Mucosa of descending colon (tissue), 3 donors: ENCODE measurements around the gene CLEC11A. TPM values are rescaled to one million over a fixed set of nuclear protein-coding genes. Genes with fewer than 3 reads are reported as not detected.

Experiments used
- ATAC-seq: fragments of 200-7000 bp; cut with Tn5 transposase; one replicate; pipeline ENCODE4 v1.9.1; 2020; ENCODE audit warnings: mild to moderate bottlenecking, moderate library complexity
- DNase-seq, 3 donors: peaks; one replicate each; pipeline ENCODE4 v3.0.0-alpha.2; 2020
- H3K36me3 ChIP-seq: fragments of 200-600 bp; one replicate; pipeline ENCODE4 v1.8.0; 2021; ENCODE audit warnings: low read depth, mild to moderate bottlenecking
- H3K4me1 ChIP-seq: fragments of 200-600 bp; one replicate; pipeline ENCODE4 v1.8.0; 2021; ENCODE audit warnings: low read depth, mild to moderate bottlenecking
- H3K4me3 ChIP-seq: fragments of 200-600 bp; one replicate; pipeline ENCODE4 v1.8.0; 2021; ENCODE audit warnings: mild to moderate bottlenecking
- H3K9me3 ChIP-seq: fragments of 200-600 bp; one replicate; pipeline ENCODE4 v1.8.0; 2021; ENCODE audit warnings: mild to moderate bottlenecking
- CTCF ChIP-seq: fragments of 200-600 bp; IDR thresholded peaks from one replicate; pipeline ENCODE4 v1.8.0; 2022; ENCODE audit warnings: antibody characterized with exemption, mild to moderate bottlenecking
- intact Hi-C, 2 donors: fragments of 100-400 bp; cut with DNase I in 1 of 2; cut with micrococcal nuclease in 1 of 2; formaldehyde crosslinking; loops; one replicate each; pipeline versions ENCODE4 v1.11.0 to v1.11.1; 2022; cut with DNase I, micrococcal nuclease
- total RNA-seq, 3 donors: library from RNA; stranded (reverse); fragmentation: NEBNext Ultra II Directional in 2 of 3; extraction: Animal tissue kit (Norgen Biotek cat#: 25700) in 2 of 3; gene quantifications; one replicate each; pipeline versions ENCODE4 v1.2.1 to v1.2.4, GENCODE V29; 2021 to 2023
- donor health status: DM: no; HTN: no; CAD: no; lungs with moderate emphysema.
- donor health status: DM: no; HTN: no; CAD: no.
- donor health status: DM: no; HTN: yes; CAD: no.

CLEC11A gene
- total RNA-seq, 3 donors from 2014 or later: 1.4 to 7.2 (median 4.9) TPM

DNA sequence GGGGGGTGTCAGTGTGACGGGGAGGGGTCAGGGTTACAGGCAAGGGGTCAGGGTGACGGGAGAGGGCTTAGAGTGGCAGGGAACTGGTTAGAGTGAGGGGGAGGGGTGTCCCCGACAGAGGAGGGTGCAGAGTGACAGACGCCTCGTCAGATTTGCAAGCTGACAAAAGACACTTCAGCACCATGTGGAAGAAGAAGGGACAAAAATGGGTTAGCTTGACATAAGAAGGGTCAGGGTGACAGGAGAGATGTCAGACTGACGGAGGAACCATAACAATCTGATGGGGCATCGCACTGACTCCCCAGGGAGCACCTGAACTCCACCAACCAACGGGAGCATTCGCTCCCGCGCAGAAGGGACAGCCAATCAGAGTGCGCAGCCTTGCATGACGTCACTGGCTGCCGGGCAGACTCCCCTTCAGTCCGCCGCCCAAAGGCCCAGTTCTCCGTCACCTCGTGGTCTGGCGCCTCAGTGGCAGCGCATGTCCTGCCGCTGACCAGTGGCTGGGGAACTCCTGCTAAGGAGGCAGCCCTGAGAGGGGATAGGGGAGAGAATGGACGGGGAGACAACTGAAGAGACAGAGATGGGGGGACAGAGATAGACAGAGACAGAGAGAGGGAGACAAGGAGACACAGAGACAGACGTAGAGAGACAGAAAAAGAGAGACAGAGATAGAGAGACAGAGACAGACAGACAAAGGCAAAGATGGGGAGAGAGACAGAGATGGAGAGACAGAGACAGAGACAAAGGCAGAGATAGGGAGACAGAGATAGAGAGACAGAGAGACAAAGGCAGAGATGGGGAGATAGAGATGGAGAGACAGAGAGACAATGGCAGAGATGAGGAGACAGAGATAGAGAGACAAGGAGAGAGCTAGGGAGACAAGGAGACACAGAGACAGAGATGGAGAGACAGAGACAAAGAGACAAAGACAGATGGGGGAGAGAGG lies 43.7 kb upstream of the CLEC11A start:
- Histone ChIP-seq H3K36me3 (no peaks in the 10 kb centered on the region), H3K9me3 (no peaks in the 10 kb centered on the region), H3K4me3 (no peak overlapping the region), H3K4me1 (no peaks in the 10 kb centered on the region)
- intact Hi-C loops: no loop called here
- DNase-seq (peak; percentile 76 to 80 (median 80)), ATAC-seq (peak; percentile 92)
- no peak for TF ChIP-seq CTCF

GRCh38 chr19:50686310-50687032 lies 36.7 kb upstream of the CLEC11A start:
- intact Hi-C loops: no loop called here
- no peak for ATAC-seq
- TF ChIP-seq CTCF: no peak

DNA sequence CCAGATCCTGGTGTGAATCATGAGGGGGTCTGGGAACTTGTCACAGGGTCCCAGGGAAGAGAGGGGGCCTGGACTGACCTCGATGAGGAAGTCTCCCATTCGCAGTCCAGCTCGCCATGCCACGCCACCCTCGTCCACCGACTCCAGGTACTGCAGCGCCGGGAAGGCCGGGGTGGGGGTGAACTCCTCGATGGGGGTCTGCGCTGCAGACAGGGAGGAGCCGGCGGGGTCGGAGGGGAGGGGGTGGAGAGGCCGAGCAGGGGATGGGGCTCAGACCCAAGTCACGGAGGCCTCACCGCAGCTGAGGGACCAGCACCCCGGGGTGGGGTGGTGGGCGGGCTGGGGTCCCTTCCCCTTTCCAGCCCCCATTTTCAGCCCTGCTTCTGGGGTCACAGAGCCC lies 34.4 kb upstream of the CLEC11A start:
- DNase-seq: no peak

More at GRCh38 chr19:50686310-50687032, 36.7 kb upstream of the CLEC11A start:
- no peaks in the 10 kb centered on the region for H3K4me1 ChIP-seq
- H3K36me3 ChIP-seq: no peaks in the 10 kb centered on the region
- no peaks in the 10 kb centered on the region for H3K9me3 ChIP-seq
- DNase-seq: no peak
- H3K4me3 ChIP-seq: no peak overlapping the region

GRCh38 chr19:50690439-50690838 lies 32.7 kb upstream of the CLEC11A start:
- H3K4me1 ChIP-seq: no peaks in the 10 kb centered on the region
- intact Hi-C loops: no loop called here
- DNase-seq (no peak), ATAC-seq (no peak)
- no peaks in the 10 kb centered on the region for H3K36me3 ChIP-seq
- no peak for TF ChIP-seq CTCF
- no peaks in the 10 kb centered on the region for H3K9me3 ChIP-seq
- H3K4me3 ChIP-seq: no peak overlapping the region

More for the DNA sequence above, 34.4 kb upstream of the CLEC11A start:
- TF ChIP-seq CTCF: no peak
- Histone ChIP-seq H3K9me3 (no peaks in the 10 kb centered on the region), H3K4me1 (no peaks in the 10 kb centered on the region), H3K4me3 (no peak overlapping the region), H3K36me3 (no peaks in the 10 kb centered on the region)
- ATAC-seq: no peak
- intact Hi-C loops: no loop called here

GRCh38 chr19:50693064-50693975 lies 29.8 kb upstream of the CLEC11A start:
- no peak for TF ChIP-seq CTCF
- no peak for ATAC-seq
- Histone ChIP-seq H3K4me3 (no peak overlapping the region), H3K36me3 (no peaks in the 10 kb centered on the region), H3K9me3 (no peaks in the 10 kb centered on the region), H3K4me1 (no peaks in the 10 kb centered on the region)
- DNase-seq: no peak
- intact Hi-C loops: no loop called here
